Colonic mucosa (tissue), 4 donors: ENCODE measurements around the gene SLC8A1. TPM values are rescaled to one million over a fixed set of nuclear protein-coding genes. Genes with fewer than 3 reads are reported as not detected.

ENCODE experiments used
- DNase-seq: peaks from one replicate; pipeline ENCODE4 v3.0.0-alpha.2; 2020
- H3K27ac ChIP-seq: fragments of 200-600 bp; one replicate; pipeline ENCODE4 v1.8.0; 2021
- H3K27me3 ChIP-seq: fragments of 200-600 bp; one replicate; pipeline ENCODE4 v1.8.0; 2021
- H3K36me3 ChIP-seq: fragments of 200-600 bp; one replicate; pipeline ENCODE4 v1.8.0; 2021
- H3K4me1 ChIP-seq: fragments of 200-600 bp; one replicate; pipeline ENCODE4 v1.8.0; 2021; ENCODE audit warnings: mild to moderate bottlenecking
- H3K4me3 ChIP-seq: fragments of 200-600 bp; one replicate; pipeline ENCODE4 v1.8.0; 2021
- H3K9ac ChIP-seq, 2 donors: one replicate each; pipeline ENCODE4 v1.7.0; 2013; ENCODE audit warnings: control low read depth in 2 of 2, low read depth in 2 of 2, low read length in 2 of 2
- H3K9me3 ChIP-seq: fragments of 200-600 bp; one replicate; pipeline ENCODE4 v1.8.0; 2021
- intact Hi-C: fragments of 100-400 bp; cut with DNase I; formaldehyde crosslinking; loops from one replicate; pipeline ENCODE4 v1.14.1; 2022
- total RNA-seq, 2 donors: library from RNA; stranded (reverse); fragmentation: NEBNext Ultra II Directional in 1 of 2; extraction: Animal tissue kit (Norgen Biotek cat#: 25700) in 1 of 2; gene quantifications; one replicate each; pipeline ENCODE4 v1.2.1, GENCODE V29; 2021
- TF ChIP-seq, protein P1 (sequence below): fragments of 200-600 bp; IDR thresholded peaks from one replicate; pipeline ENCODE4 v1.8.0; 2022; ENCODE audit warnings: antibody characterized with exemption, mild to moderate bottlenecking
- donor health status: healthy.
- donor health status: DM: no; HTN: no; CAD: no.
- donor health status: DM: no; HTN: no; CAD: no.

The SLC8A1 gene
- total RNA-seq, 2 donors from 2014 or later = 4.1 to 25.5 TPM

DNA sequence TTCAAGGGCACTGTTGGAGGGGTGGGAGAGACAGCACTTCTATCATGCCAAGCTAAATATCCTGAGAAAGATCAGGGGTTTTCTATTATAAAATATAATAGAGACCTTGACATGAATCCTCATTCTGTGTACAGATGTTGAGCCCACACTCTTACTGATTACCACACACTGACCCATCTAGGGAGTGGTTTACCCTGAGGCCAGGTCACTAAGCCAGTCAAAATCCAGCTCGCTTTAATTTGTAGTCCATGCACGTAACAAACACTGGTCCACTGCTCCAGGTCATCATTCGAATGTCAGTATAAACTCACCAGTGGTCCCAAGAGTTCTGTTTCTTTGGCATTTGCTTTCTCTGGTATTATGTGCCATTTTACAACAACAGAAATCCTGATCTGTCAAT is 96.4 kb downstream of the SLC8A1 start:
- Histone ChIP-seq H3K27ac (no peak overlapping the region), H3K9ac (no peak overlapping the region), H3K4me3 (no peak overlapping the region), H3K27me3 (no peaks in the 10 kb centered on the region), H3K9me3 (no peaks in the 10 kb centered on the region), H3K4me1 (no peaks in the 10 kb centered on the region), H3K36me3 (no peaks in the 10 kb centered on the region)
- intact Hi-C loops = no loop called here
- no peak for DNase-seq
- TF ChIP-seq, protein P1, sequence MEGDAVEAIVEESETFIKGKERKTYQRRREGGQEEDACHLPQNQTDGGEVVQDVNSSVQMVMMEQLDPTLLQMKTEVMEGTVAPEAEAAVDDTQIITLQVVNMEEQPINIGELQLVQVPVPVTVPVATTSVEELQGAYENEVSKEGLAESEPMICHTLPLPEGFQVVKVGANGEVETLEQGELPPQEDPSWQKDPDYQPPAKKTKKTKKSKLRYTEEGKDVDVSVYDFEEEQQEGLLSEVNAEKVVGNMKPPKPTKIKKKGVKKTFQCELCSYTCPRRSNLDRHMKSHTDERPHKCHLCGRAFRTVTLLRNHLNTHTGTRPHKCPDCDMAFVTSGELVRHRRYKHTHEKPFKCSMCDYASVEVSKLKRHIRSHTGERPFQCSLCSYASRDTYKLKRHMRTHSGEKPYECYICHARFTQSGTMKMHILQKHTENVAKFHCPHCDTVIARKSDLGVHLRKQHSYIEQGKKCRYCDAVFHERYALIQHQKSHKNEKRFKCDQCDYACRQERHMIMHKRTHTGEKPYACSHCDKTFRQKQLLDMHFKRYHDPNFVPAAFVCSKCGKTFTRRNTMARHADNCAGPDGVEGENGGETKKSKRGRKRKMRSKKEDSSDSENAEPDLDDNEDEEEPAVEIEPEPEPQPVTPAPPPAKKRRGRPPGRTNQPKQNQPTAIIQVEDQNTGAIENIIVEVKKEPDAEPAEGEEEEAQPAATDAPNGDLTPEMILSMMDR = no peak

DNA sequence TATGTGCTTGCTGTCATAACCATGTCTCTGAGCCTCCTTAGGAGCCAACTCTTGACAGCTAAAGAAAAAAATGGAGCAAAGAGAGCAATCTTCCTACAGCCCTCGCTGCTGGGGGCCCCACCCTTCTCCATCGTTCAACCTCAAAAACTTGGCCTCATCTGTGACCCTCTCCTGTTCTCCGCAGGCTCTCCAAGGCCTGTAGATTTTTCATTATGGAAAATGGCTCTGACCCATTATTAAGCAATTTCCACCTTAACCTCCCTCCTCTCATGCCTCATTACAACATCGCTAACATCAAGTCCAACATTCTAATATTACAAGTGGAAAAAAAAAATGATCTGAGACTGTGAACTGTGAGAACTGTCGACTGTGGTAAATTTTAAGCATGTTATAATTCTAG is 98.7 kb downstream of the SLC8A1 start:
- Histone ChIP-seq H3K4me3 (no peak overlapping the region), H3K4me1 (no peaks in the 10 kb centered on the region), H3K27ac (no peak overlapping the region), H3K36me3 (no peaks in the 10 kb centered on the region), H3K9me3 (no peaks in the 10 kb centered on the region), H3K27me3 (no peaks in the 10 kb centered on the region), H3K9ac (no peak overlapping the region)
- TF ChIP-seq, protein P1 = no peak
- intact Hi-C loops = no loop called here
- DNase-seq = no peak

DNA sequence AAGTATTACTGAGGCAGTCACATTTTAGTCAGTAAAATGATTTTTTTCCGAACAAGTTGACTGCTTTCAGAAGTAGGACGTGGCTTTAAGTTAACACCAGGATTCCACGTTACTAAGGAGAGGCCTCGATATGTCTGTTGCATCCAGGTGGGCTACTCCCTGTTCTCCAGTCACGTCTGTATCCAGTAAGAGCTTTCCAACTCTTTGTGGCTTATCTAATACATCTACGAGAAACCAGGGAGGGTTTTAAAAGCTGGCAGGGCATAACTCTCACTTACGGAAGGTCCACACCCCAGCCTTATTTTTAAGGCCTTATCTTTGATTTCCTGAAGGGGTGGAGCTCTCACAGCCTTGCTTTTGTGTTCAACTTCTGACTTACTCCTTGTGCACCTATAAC is 99.2 kb downstream of the SLC8A1 start:
- no peaks in the 10 kb centered on the region for H3K27me3 ChIP-seq
- intact Hi-C loops = no loop called here
- H3K9me3 ChIP-seq = no peaks in the 10 kb centered on the region
- H3K27ac ChIP-seq = no peak overlapping the region
- H3K4me1 ChIP-seq = no peaks in the 10 kb centered on the region
- no peaks in the 10 kb centered on the region for H3K36me3 ChIP-seq
- H3K4me3 ChIP-seq = no peak overlapping the region
- no peak overlapping the region for H3K9ac ChIP-seq
- TF ChIP-seq, protein P1 = no peak
- DNase-seq = no peak

DNA sequence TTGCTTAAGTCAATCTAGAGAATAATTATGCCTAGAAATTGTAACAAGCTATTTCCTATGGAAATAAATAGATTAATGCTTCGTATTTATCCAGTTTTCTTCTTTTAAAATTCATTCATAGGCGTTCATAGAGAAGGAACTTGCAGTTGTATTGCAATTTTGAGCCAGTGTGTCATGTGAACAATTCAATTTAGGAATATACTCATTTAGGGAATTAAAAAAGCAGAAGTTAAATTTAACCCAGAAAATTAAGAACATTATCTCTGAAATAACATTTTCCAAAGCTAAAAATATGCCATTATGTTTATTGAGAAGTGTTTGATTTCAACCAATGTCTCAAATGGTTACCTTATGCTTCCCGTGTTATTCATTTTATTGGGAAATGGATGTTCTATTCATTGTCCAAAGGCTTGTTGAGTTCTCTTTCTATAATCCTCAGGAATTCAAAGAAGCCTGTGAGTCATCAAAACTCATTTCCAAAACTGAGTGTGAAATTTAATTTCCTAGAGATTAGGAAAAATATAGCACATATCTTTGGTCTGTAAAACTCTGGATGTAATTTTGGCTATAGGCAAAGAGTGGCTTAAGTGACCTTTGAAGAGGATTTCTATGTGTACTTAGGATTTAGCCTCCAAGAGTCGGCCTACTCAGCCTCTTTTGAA is 99.7 kb downstream of the SLC8A1 start:
- DNase-seq = no peak
- H3K9ac ChIP-seq = no peak overlapping the region
- H3K36me3 ChIP-seq = no peaks in the 10 kb centered on the region
- no peak overlapping the region for H3K4me3 ChIP-seq
- no peaks in the 10 kb centered on the region for H3K27me3 ChIP-seq
- no peaks in the 10 kb centered on the region for H3K4me1 ChIP-seq
- H3K27ac ChIP-seq = no peak overlapping the region
- intact Hi-C loops = no loop called here
- H3K9me3 ChIP-seq = no peaks in the 10 kb centered on the region
- TF ChIP-seq, protein P1 = no peak

DNA sequence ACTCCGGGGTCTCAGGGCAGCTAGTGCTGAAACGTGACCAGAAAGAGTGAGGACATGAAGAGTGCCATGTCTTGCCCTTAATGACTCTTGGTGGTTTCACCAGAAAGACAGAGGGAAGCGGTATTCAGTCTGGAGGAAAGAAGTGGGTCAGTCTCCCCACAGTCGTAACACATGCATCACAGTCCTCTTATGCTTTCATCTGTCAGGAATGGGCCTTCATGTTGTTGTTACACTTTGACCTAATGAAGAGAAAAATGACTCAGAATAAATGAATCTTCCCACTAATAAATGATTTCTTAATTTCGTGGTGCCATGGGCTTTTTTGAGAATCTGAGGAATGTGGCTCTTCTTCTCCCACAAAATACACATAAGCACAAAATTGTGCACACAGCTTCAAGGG is 103.2 kb downstream of the SLC8A1 start:
- H3K9me3 ChIP-seq = no peaks in the 10 kb centered on the region
- no peaks in the 10 kb centered on the region for H3K4me1 ChIP-seq
- no peak overlapping the region for H3K27ac ChIP-seq
- TF ChIP-seq, protein P1 = no peak
- H3K4me3 ChIP-seq = no peak overlapping the region
- DNase-seq = no peak
- no peak overlapping the region for H3K9ac ChIP-seq
- intact Hi-C loops = no loop called here
- no peaks in the 10 kb centered on the region for H3K36me3 ChIP-seq
- H3K27me3 ChIP-seq = no peaks in the 10 kb centered on the region
